GM12864 (cell line): ENCODE measurements around the gene SYCE3.
A peak's percentile ranks its signal among the peaks of the same experiment; 100 is the strongest.

Experiments
- DNase-seq: peaks from one replicate; pipeline ENCODE4 v3.0.0-alpha.2; 2011; ENCODE audit warnings: low read depth
- H3K4me3 ChIP-seq: 2 replicates; pipeline ENCODE4 v1.5.1; 2011; ENCODE audit warnings: mild to moderate bottlenecking, low read depth, low read length, control low read depth
- TF ChIP-seq, protein P1 (sequence below): IDR thresholded peaks from 2 replicates; pipeline ENCODE4 v1.5.1; 2011; ENCODE audit warnings: low read depth, mild to moderate bottlenecking, moderate library complexity, low read length, control low read depth, inconsistent platforms; ENCODE audit errors: missing control alignments

Gene SYCE3

DNA sequence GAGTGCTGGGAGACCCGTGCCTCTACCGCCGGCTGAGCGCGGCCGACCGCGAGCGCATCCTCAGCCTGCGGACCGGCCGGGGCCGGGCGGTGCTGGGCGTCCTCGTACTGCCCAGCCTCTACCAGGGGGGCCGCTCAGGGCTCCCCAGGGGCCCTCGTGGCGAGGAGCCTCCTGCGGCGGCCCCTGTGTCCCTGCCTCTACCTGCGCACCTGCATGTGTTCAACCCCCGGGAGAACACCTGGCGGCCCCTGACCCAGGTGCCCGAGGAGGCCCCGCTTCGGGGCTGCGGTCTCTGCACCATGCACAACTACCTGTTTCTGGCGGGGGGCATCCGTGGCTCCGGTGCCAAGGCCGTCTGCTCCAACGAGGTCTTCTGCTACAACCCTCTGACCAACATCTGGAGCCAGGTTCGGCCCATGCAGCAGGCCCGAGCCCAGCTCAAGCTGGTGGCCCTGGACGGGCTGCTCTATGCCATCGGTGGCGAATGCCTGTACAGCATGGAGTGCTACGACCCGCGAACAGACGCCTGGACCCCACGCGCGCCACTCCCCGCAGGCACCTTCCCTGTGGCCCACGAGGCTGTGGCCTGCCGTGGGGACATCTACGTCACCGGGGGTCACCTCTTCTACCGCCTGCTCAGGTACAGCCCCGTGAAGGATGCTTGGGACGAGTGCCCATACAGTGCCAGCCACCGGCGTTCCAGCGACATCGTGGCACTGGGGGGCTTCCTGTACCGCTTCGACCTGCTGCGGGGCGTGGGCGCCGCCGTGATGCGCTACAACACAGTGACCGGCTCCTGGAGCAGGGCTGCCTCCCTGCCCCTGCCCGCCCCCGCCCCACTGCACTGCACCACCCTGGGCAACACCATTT, 13.6 kb downstream of the SYCE3 start:
- TF ChIP-seq, protein P1, sequence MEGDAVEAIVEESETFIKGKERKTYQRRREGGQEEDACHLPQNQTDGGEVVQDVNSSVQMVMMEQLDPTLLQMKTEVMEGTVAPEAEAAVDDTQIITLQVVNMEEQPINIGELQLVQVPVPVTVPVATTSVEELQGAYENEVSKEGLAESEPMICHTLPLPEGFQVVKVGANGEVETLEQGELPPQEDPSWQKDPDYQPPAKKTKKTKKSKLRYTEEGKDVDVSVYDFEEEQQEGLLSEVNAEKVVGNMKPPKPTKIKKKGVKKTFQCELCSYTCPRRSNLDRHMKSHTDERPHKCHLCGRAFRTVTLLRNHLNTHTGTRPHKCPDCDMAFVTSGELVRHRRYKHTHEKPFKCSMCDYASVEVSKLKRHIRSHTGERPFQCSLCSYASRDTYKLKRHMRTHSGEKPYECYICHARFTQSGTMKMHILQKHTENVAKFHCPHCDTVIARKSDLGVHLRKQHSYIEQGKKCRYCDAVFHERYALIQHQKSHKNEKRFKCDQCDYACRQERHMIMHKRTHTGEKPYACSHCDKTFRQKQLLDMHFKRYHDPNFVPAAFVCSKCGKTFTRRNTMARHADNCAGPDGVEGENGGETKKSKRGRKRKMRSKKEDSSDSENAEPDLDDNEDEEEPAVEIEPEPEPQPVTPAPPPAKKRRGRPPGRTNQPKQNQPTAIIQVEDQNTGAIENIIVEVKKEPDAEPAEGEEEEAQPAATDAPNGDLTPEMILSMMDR = no peak
- no peak for DNase-seq
- peak overlapping the region; percentile 30 for H3K4me3 ChIP-seq

DNA sequence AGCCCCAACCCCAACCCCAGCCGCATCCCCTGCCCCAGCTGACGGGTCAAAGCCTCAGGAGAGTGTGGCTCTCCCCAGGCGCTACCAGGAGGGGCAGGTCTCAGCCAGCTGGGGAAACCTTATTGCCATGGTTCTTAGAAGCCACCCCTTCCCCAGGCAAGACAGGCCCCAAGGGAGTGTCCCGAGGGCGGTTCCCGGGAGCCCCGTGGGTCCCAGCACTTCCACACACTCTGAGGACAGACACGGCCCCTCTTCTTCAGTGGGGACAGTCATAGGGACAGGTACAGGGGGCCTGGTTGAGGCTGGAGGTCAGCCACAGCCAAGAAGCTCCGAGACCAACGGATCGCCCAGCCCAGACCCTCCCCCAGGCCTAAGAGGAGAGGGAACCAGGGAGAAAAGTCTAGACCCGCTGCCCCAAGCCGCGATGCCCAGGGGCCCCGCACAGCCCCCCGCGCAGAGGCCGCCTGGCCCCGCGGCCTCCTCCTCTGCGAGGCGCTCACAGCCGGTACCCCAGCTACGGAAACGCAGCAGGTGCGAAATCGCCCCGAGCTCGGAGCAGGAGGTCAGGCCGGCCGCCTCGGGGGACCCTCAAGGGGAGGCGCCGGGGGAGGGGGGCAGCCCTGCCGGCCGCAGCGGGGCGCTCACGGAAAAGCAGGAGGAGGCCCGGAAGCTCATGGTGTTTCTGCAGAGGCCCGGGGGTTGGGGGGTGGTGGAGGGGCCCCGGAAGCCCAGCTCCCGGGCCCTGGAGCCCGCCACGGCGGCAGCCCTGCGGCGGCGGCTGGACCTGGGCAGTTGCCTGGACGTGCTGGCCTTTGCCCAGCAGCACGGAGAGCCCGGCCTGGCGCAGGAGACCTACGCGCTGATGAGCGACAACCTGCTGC, 14.4 kb downstream of the SYCE3 start:
- no peak for DNase-seq
- TF ChIP-seq, protein P1 = peak; percentile 13
- H3K4me3 ChIP-seq = peak overlapping the region; percentile 30

DNA sequence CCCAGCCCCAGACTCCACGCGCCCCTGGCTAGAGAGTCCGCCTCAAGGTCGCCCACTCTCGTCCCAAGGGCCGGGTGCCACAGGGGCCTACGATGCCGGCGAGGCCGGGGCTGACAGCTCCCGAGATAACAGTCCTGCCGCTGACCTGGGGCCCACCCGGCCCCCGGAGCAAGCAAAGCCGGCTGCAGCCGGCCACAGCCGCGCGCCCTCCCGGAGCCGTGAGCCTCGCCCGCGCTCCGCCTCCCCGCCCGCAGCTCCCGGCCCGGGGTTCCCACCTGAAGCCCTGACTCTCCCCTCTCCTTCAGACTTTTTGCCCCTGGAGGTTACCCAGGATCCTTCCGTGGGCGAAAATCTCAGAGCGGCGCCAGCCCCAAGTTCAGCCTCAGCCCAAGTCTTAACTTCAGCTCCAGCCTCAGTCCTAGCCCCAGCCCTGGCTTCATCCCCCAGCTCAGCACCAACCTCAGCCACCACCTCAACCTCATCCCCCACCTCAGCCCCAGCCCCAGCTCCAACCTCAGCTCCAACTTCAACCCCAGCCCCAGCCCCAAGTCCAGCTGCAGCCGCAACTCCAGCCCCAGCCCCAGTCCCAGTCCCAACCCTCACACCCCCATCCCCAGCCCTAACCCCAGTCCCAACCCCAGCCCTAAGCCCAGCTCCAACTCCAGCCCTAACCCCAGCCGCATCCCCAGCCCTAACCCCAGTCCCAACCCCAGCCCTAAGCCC, 15.3 kb downstream of the SYCE3 start:
- H3K4me3 ChIP-seq = no peak overlapping the region
- no peak for DNase-seq
- TF ChIP-seq, protein P1 = no peak

DNA sequence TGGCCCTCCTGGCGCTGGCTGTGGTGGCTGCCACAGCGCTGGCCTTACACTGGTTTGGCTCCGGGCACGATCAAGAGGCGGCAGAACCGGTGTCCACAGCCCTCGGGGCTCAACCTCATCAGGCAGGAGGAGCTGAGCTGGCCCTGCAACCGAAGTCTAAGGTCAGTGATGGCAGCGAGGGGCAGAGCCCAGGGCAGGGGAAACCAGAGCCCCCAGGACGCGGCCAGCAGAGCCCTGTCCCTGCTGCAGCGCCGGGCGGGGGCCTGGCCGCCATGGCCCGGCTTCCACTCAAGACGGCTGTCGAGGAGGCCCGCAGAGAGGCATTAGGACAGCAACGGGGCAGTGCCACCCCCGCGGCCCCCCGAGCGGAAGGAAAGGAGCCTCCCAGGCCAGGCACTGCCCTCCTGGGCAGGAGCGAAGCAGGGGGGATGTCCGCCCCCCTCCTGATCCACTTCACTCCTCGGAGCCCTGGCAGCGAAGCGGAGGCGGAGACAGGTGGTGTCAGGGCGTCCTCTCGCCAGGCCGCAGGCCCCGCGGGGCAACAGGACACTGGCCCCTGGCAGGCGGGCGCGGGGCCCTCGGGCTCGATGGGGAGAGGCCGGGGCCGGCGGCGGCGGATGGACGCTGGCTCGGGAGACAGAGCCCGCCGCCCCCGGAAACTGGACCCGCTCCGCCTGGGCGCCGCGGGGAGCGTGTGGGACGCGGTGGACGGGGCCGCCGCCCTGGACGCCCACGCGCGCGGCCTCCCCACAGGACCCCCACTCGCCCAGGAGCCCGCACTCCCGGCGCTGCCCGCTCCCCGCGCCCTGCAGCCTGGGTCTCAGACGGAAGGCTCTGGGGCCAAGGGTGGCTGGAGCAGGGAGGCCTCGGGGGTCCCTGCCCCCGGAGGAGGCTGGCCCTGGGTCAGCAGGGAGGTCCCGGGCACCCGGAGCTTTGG, 16.1 kb downstream of the SYCE3 start:
- DNase-seq = no peak
- no peak overlapping the region for H3K4me3 ChIP-seq
- TF ChIP-seq, protein P1 = no peak

DNA sequence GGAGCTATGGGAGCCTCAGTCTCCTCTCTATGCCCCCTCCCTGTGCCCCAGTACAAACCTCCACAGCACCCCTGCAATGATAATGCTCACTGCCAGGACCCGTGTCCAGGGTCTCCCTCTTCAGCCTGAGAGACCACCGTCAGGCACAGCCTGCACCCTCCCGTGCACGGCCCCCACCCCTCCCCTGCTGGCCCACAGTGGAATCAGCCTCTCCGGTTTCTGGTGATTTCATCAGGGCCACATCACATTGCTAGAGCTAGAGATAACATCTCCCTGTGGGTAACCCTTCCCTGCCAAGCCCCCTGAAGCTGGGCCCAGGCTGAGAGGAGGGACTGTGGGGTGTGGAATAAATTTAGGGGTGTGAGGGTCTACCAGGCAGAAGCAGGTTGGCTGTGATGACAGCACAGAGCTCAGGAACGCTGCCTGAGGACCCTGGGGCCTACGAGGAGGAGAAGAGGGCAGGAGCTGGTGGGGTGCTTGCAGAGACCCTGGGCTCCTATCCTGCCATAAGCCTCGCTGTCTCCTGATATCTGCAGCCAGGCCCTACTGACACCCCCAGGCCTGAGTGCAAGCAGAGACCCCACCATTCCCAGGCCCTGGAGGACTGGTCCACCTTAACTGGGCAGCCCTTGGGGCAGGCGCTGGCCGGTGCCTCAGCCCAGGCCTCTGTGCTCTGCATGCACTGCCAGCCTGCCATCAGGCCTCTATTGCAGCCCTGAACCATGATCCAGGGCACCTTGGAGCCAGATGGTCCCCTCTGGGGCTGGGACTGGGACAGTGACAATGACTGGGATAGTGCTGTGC, 17.0 kb downstream of the SYCE3 start, which contains the start of gene KLHDC7B:
Gene KLHDC7B, plus strand, starts transcription at position 378 of the 804 bp plus-strand sequence. Its CDS starts 345 bp downstream, at position 723.
- TF ChIP-seq, protein P1 = peak; percentile 31
- H3K4me3 ChIP-seq = no peak within 1 kb of the TSS
- DNase-seq = no peak
